Upper lobe of left lung (tissue), 6 donors: ENCODE results near the gene MYLIP. TPM values are rescaled to one million over a fixed set of nuclear protein-coding genes. Genes with fewer than 3 reads are reported as not detected.

Experiments used
- ATAC-seq, 2 donors: fragments of 200-7000 bp; cut with Tn5 transposase; one replicate each; pipeline ENCODE4 v1.9.1; 2022; ENCODE audit warnings: mild to moderate bottlenecking in 2 of 2, moderate library complexity in 2 of 2; ENCODE audit not compliant: low FRiP score in 2 of 2
- DNase-seq, 2 donors: peaks; one replicate each; pipeline ENCODE4 v3.0.0-alpha.2; 2019 to 2020
- H3K27ac ChIP-seq, 4 donors: fragments of 200-600 bp; sonication (generic); one replicate each; pipeline ENCODE4 v1.5.1; 2016 to 2019
- H3K27me3 ChIP-seq, 4 donors: fragments of 200-600 bp; sonication (generic); one replicate each; pipeline ENCODE4 v1.5.1; 2017 to 2019
- H3K36me3 ChIP-seq, 4 donors: fragments of 200-600 bp; sonication (generic); one replicate each; pipeline ENCODE4 v1.5.1; 2016 to 2019
- H3K4me1 ChIP-seq, 4 donors: fragments of 200-600 bp; sonication (generic); one replicate each; pipeline ENCODE4 v1.5.1; 2018 to 2019
- H3K4me3 ChIP-seq, 4 donors: fragments of 200-600 bp; sonication (generic); one replicate each; pipeline ENCODE4 v1.5.1; 2017 to 2019; ENCODE audit warnings: mild to moderate bottlenecking in 2 of 4, moderate library complexity in 1 of 4
- H3K9me3 ChIP-seq, 4 donors: fragments of 200-600 bp; sonication (generic); one replicate each; pipeline ENCODE4 v1.5.1; 2018 to 2019
- CTCF ChIP-seq, 6 experiments: fragments of 450-650 bp in 4 of 6; fragments of 200-600 bp in 2 of 6; sonication (generic) in 2 of 6; IDR thresholded peaks; one replicate each; pipeline ENCODE4 v1.5.1; 2016 to 2019; ENCODE audit warnings: antibody characterized with exemption in 6 of 6
- EP300 ChIP-seq, 4 donors: sonication (generic); formaldehyde crosslinking; IDR thresholded peaks; one replicate each; pipeline ENCODE4 v1.5.1; 2017; ENCODE audit warnings: antibody characterized with exemption in 4 of 4, control low read depth in 2 of 4
- POLR2A ChIP-seq, 4 donors: fragments of 450-650 bp; IDR thresholded peaks; one replicate each; pipeline ENCODE4 v1.5.1; 2016 to 2017; ENCODE audit warnings: antibody characterized with exemption in 4 of 4, mild to moderate bottlenecking in 2 of 4
- POLR2AphosphoS5 ChIP-seq, 2 donors: sonication (generic); formaldehyde crosslinking; IDR thresholded peaks; one replicate each; pipeline ENCODE4 v1.5.1; 2017; ENCODE audit warnings: antibody characterized with exemption in 2 of 2
- WGBS, 2 donors: methylation state at CpG; one replicate each; pipeline ENCODE4 v1.1.5; 2017 to 2018; 5-methylcytosine and 5-hydroxymethylcytosine counted together
- total RNA-seq, 6 donors: library from RNA; depleted of rRNA in 4 of 6; stranded (reverse); fragments of >200 nt in 4 of 6; gene quantifications; one replicate each; pipeline versions ENCODE4 v1.1.0 to v1.2.1, GENCODE V29; 2016 to 2021
- donor health status: DM: no; HTN: no; CAD: no; lungs with moderate emphysema.
- donor health status: DM: no; HTN: yes; CAD: no; lungs with severe emphysema.

The MYLIP gene
- total RNA-seq, 6 donors from 2014 or later, result 29.9 to 95.3 (median 43.9) TPM

GRCh38 chr6:16109659-16110305, 19.1 kb upstream of the MYLIP start:
- Histone ChIP-seq H3K27ac (peak overlapping the region; percentile 15 to 67 (median 40)), H3K4me3 (no peak overlapping the region), H3K27me3 (no peaks in the 10 kb centered on the region), H3K4me1 (peaks cover 10 to 34% (median 20%) of the 10 kb centered on the region in 4 donors), H3K9me3 (no peaks in the 10 kb centered on the region), H3K36me3 (no peaks in the 10 kb centered on the region)
- TF ChIP-seq EP300 (IDR thresholded peaks at IDR 0.05) (no peak), POLR2A (IDR thresholded peaks at IDR 0.05) (no peak), POLR2AphosphoS5 (IDR thresholded peaks at IDR 0.05) (no peak), CTCF (IDR thresholded peaks at IDR 0.05) (no peak)
- 37 to 42% methylated on average over 4 of the region's 4 CpGs for WGBS, 2 donors
- DNase-seq, result no peak
- peak in 1 of 2 donors; percentile 34 for ATAC-seq

DNA sequence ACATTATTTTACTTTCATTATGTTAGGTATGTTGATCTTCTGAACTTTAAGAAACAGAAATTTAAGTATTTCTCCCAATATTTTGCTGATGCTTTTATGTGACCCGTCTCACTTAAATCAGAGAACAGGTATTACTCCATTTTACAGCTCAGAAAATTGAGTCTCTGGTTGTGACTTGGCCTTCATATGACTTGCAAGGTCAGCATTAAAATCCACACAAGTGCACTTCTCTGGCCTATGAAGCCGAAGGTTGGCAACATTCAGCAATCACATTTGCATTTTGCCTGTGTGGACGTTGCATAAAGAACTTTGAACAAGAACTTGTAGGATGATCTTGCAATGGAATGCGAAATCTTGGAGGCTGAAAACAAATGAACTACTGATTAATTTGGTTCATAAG, 10.1 kb upstream of the MYLIP start:
- H3K27ac ChIP-seq, result no peak overlapping the region
- no peaks in the 10 kb centered on the region for H3K9me3 ChIP-seq
- TF ChIP-seq POLR2AphosphoS5 (IDR thresholded peaks at IDR 0.05), result no peak
- no peak for TF ChIP-seq POLR2A (IDR thresholded peaks at IDR 0.05)
- TF ChIP-seq EP300 (IDR thresholded peaks at IDR 0.05), result no peak
- TF ChIP-seq CTCF (IDR thresholded peaks at IDR 0.05), result no peak
- 85 to 87% methylated on average over 4 of the region's 4 CpGs for WGBS, 2 donors
- ATAC-seq (no peak), DNase-seq (no peak)
- no peak overlapping the region for H3K4me3 ChIP-seq
- no peaks in the 10 kb centered on the region for H3K36me3 ChIP-seq
- H3K27me3 ChIP-seq, result no peaks in the 10 kb centered on the region
- H3K4me1 ChIP-seq, result no peaks in the 10 kb centered on the region

- H3K9me3 ChIP-seq, result no peaks in the 10 kb centered on the region
- TF ChIP-seq POLR2AphosphoS5 (IDR thresholded peaks at IDR 0.05), result no peak
- no peak for TF ChIP-seq CTCF (IDR thresholded peaks at IDR 0.05)
- TF ChIP-seq POLR2A (IDR thresholded peaks at IDR 0.05), result no peak
- no peak for TF ChIP-seq EP300 (IDR thresholded peaks at IDR 0.05)
- no peak overlapping the region for H3K27ac ChIP-seq
- H3K27me3 ChIP-seq, result no peaks in the 10 kb centered on the region
- 98% methylated on average over 3 of the region's 3 CpGs for WGBS, 2 donors
- H3K36me3 ChIP-seq, result no peaks in the 10 kb centered on the region
- H3K4me3 ChIP-seq, result no peak overlapping the region
- peaks cover 0 to 2% (median 0%) of the 10 kb centered on the region in 4 donors for H3K4me1 ChIP-seq
- DNase-seq (no peak), ATAC-seq (no peak)
These were observed 7.5 kb upstream of the MYLIP start for GRCh38 chr6:16121339-16121738.

GRCh38 chr6:16122197-16122596, 6.7 kb upstream of the MYLIP start:
- no peak for ATAC-seq
- no peak for DNase-seq
- Histone ChIP-seq H3K27me3 (no peaks in the 10 kb centered on the region), H3K4me3 (no peak overlapping the region), H3K36me3 (no peaks in the 10 kb centered on the region), H3K27ac (no peak overlapping the region), H3K9me3 (no peaks in the 10 kb centered on the region), H3K4me1 (peaks cover 0 to 2% (median 0%) of the 10 kb centered on the region in 4 donors)
- TF ChIP-seq EP300 (IDR thresholded peaks at IDR 0.05) (no peak), CTCF (IDR thresholded peaks at IDR 0.05) (no peak), POLR2AphosphoS5 (IDR thresholded peaks at IDR 0.05) (no peak), POLR2A (IDR thresholded peaks at IDR 0.05) (no peak)
